HEK293T (cell line): ENCODE measurements around the gene ENKUR.

Experiments used
- ARNT ChIP-seq: fragments of 450-650 bp; IDR thresholded peaks from 2 replicates; pipeline ENCODE4 v1.6.1; 2017; ENCODE audit warnings: mild to moderate bottlenecking
- BHLHE40 ChIP-seq: fragments of 450-650 bp; IDR thresholded peaks from 2 replicates; pipeline ENCODE4 v1.6.1; 2016; ENCODE audit warnings: mild to moderate bottlenecking, moderate library complexity, borderline replicate concordance
- ELF4 ChIP-seq: fragments of 450-650 bp; IDR thresholded peaks from 2 replicates; pipeline ENCODE4 v1.6.1; 2017; ENCODE audit warnings: antibody characterized with exemption
- FOXA1 ChIP-seq: fragments of 450-650 bp; IDR thresholded peaks from 2 replicates; pipeline ENCODE4 v1.6.1; 2016; ENCODE audit warnings: mild to moderate bottlenecking
- FOXM1 ChIP-seq: fragments of 450-650 bp; IDR thresholded peaks from 2 replicates; pipeline ENCODE4 v1.6.1; 2017; ENCODE audit warnings: mild to moderate bottlenecking, borderline replicate concordance
- HDGF ChIP-seq: fragments of 450-650 bp; IDR thresholded peaks from 2 replicates; pipeline ENCODE4 v1.6.1; 2017; ENCODE audit warnings: antibody characterized with exemption, borderline replicate concordance
- L3MBTL2 ChIP-seq: fragments of 450-650 bp; conservative IDR thresholded peaks from 2 replicates; pipeline ENCODE4 v1.6.1; 2016; ENCODE audit warnings: mild to moderate bottlenecking
- NFRKB ChIP-seq: fragments of 450-650 bp; IDR thresholded peaks from 2 replicates; pipeline ENCODE4 v1.6.1; 2016; ENCODE audit warnings: mild to moderate bottlenecking, moderate library complexity
- SP1 ChIP-seq: fragments of 450-650 bp; IDR thresholded peaks from 2 replicates; pipeline ENCODE4 v1.6.1; 2017
- SUZ12 ChIP-seq: fragments of 450-650 bp; IDR thresholded peaks from 2 replicates; pipeline ENCODE4 v1.6.1; 2016; ENCODE audit warnings: mild to moderate bottlenecking
- TARDBP ChIP-seq: fragments of 450-650 bp; IDR thresholded peaks from 2 replicates; pipeline ENCODE4 v1.6.1; 2016
- ZNF384 ChIP-seq: fragments of 450-650 bp; IDR thresholded peaks from 2 replicates; pipeline ENCODE4 v1.6.1; 2016

- TF ChIP-seq TARDBP (no peak), SP1 (no peak), SUZ12 (no peak), FOXM1 (no peak), BHLHE40 (no peak), ZNF384 (no peak), HDGF (no peak), ARNT (no peak), NFRKB (no peak), FOXA1 (no peak), L3MBTL2 (no peak), ELF4 (no peak)
Observed at GRCh38 chr10:25048450-25048849, 32.5 kb upstream of the ENKUR start.
